ENCODE results near the gene MXRA8.
"Not testable (repeated sequence)": the region's sequence is repeated elsewhere in the genome, so short reads cannot be mapped to it uniquely, and the experiment has no call there.

MXRA8 gene

GRCh38 chr1:1318777-1319645 is 39.3 kb downstream of the MXRA8 start:
- no peak for DNase-seq

GRCh38 chr1:1318131-1318652 is 40.2 kb downstream of the MXRA8 start:
- DNase-seq, result no peak

- DNase-seq, result no peak
Measured at GRCh38 chr1:1317420-1317819, 40.9 kb downstream of the MXRA8 start.

GRCh38 chr1:1316199-1316598 is 42.2 kb downstream of the MXRA8 start:
- DNase-seq, result not testable (repeated sequence)

- no peak for DNase-seq
Measured at GRCh38 chr1:1315435-1315954, 42.9 kb downstream of the MXRA8 start.

- no peak for DNase-seq
Measured at GRCh38 chr1:1314678-1315335, 43.5 kb downstream of the MXRA8 start.

GRCh38 chr1:1314237-1314586 is 44.1 kb downstream of the MXRA8 start:
- no peak for DNase-seq

GRCh38 chr1:1313500-1314236 is 44.7 kb downstream of the MXRA8 start:
- DNase-seq, result no peak

GRCh38 chr1:1312450-1313314 is 45.7 kb downstream of the MXRA8 start:
- no peak for DNase-seq

- DNase-seq, result no peak
Measured at GRCh38 chr1:1311107-1312104, 46.9 kb downstream of the MXRA8 start.

GRCh38 chr1:1310476-1311053 is 47.8 kb downstream of the MXRA8 start:
- DNase-seq, result no peak

- no peak for DNase-seq
Measured at GRCh38 chr1:1310109-1310385, 48.3 kb downstream of the MXRA8 start.

GRCh38 chr1:1309251-1310108 is 48.9 kb downstream of the MXRA8 start:
- no peak for DNase-seq

- no peak for DNase-seq
Measured at GRCh38 chr1:1308756-1309250, 49.6 kb downstream of the MXRA8 start.

- peak; percentile 88 for DNase-seq
Measured at GRCh38 chr1:1307923-1308755, 50.2 kb downstream of the MXRA8 start, which contains the start of the genes ACAP3 and PUSL1. Gene ACAP3, minus strand, starts transcription at chr1:1307930. Its CDS starts 115 bp downstream, at chr1:1307815. Gene PUSL1, plus strand, starts transcription at chr1:1308597. Its CDS starts 47 bp downstream, at chr1:1308644.

GRCh38 chr1:1307261-1307922 is 51.0 kb downstream of the MXRA8 start:
- peak; percentile 38 for DNase-seq

- DNase-seq, result no peak
Measured at GRCh38 chr1:1306661-1307260, 51.6 kb downstream of the MXRA8 start.

Data from stimulated activated naive CD4-positive, alpha-beta T cell treated with Interleukin-2 at 50 U/mL for 16 hours (primary cell).